ENCODE data around the gene CLDN22.

Gene CLDN22

GRCh38 chr4:183312841-183313240 is 7.2 kb downstream of the CLDN22 start:
- no peak for DNase-seq (ENCODE audit: low spot score)
- Histone ChIP-seq H3K4me3 (no peak overlapping the region), H3K27ac (no peak overlapping the region)
- TF ChIP-seq CTCF (IDR thresholded peaks at IDR 0.05), result no peak

GRCh38 chr4:183306811-183307210 is 13.3 kb downstream of the CLDN22 start:
- DNase-seq (ENCODE audit: low spot score), result no peak
- no peak overlapping the region for H3K27ac ChIP-seq
- TF ChIP-seq CTCF (IDR thresholded peaks at IDR 0.05), result no peak
- H3K4me3 ChIP-seq, result no peak overlapping the region

- DNase-seq (ENCODE audit: low spot score), result no peak
- H3K27ac ChIP-seq, result no peak overlapping the region
- no peak overlapping the region for H3K4me3 ChIP-seq
- TF ChIP-seq CTCF (IDR thresholded peaks at IDR 0.05), result no peak
Observed at GRCh38 chr4:183304538-183304937, 15.5 kb downstream of the CLDN22 start.

GRCh38 chr4:183304067-183304466 is 16.0 kb downstream of the CLDN22 start:
- DNase-seq (ENCODE audit: low spot score), result no peak
- no peak for TF ChIP-seq CTCF (IDR thresholded peaks at IDR 0.05)
- Histone ChIP-seq H3K4me3 (no peak overlapping the region), H3K27ac (no peak overlapping the region)

GRCh38 chr4:183303301-183303700 is 16.8 kb downstream of the CLDN22 start:
- Histone ChIP-seq H3K4me3 (no peak overlapping the region), H3K27ac (no peak overlapping the region)
- no peak for TF ChIP-seq CTCF (IDR thresholded peaks at IDR 0.05)
- no peak for DNase-seq (ENCODE audit: low spot score)

GRCh38 chr4:183300655-183301054 is 19.4 kb downstream of the CLDN22 start:
- Histone ChIP-seq H3K4me3 (no peak overlapping the region), H3K27ac (no peak overlapping the region)
- no peak for TF ChIP-seq CTCF (IDR thresholded peaks at IDR 0.05)
- no peak for DNase-seq (ENCODE audit: low spot score)

GRCh38 chr4:183300070-183300469 is 20.0 kb downstream of the CLDN22 start:
- no peak overlapping the region for H3K27ac ChIP-seq
- no peak overlapping the region for H3K4me3 ChIP-seq
- no peak for DNase-seq (ENCODE audit: low spot score)
- no peak for TF ChIP-seq CTCF (IDR thresholded peaks at IDR 0.05)

All from coronary artery (tissue), 2 donors.